ENCODE data around the gene FBXW8.
A peak's percentile ranks its signal among the peaks of the same experiment; 100 is the strongest.

FBXW8 gene

DNA sequence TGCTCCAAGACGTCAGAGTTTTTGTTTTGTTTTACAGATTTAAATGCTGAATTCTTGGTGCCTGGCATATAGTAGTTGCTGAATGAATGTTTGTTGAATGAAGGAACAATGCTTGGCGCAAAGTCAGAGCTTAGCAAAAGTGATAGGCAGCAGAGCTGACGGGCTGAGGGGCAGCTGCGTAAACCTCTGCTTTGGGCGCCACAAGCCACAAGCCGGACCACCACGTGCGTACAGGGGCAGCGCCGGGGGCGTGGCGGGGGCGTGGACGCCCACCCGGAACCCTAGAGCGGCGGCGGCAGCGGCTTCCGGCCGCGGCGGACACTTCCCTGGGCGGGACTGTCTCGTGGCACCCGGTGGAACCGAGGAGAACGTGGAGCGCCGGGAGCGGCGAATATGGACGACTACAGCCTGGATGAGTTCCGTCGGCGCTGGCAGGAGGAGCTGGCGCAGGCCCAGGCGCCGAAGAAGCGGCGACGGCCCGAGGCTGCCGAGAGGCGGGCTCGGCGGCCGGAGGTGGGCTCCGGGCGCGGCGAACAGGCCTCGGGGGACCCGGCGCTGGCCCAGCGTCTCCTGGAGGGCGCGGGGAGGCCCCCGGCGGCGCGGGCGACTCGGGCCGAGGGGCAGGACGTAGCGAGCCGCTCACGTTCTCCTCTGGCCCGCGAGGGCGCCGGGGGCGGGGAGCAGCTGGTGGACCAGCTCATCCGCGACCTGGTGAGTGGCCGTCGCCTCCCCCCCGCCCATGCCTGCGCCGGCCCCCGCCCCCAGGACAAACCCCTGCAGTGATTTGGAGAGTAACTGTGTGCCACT is at the start of gene FBXW8 (continued):
- TF ChIP-seq ZBTB17 (tag by site-specific recombination; IDR thresholded peaks at IDR 0.05) (0 out of 2 replicates have a peak, but pooled peaks have one; percentile 38), FEZF1 (tag by site-specific recombination; IDR thresholded peaks at IDR 0.05) (no peak), ZNF155 (tag by site-specific recombination; IDR thresholded peaks at IDR 0.05) (no peak), ZNF23 (tag by site-specific recombination; IDR thresholded peaks at IDR 0.05; ENCODE audit: borderline replicate concordance) (no peak), ZNF416 (tag by site-specific recombination; IDR thresholded peaks at IDR 0.05) (no peak), ZNF776 (tag by site-specific recombination; IDR thresholded peaks at IDR 0.05; ENCODE audit: borderline replicate concordance) (no peak), ZNF701 (tag by site-specific recombination; IDR thresholded peaks at IDR 0.05) (no peak), ZNF37A (tag by site-specific recombination; IDR thresholded peaks at IDR 0.05) (no peak), ZNF19 (tag by site-specific recombination; IDR thresholded peaks at IDR 0.05; ENCODE audit: low read depth) (no peak), ZNF830 (tag by site-specific recombination; IDR thresholded peaks at IDR 0.05; ENCODE audit: low read depth) (no peak), ZNF214 (tag by site-specific recombination; IDR thresholded peaks at IDR 0.05; ENCODE audit: borderline replicate concordance) (no peak), ZBTB11 (tag by site-specific recombination; conservative IDR thresholded peaks at IDR 0.05; ENCODE audit: low read depth) (peak; percentile 98), ZNF266 (tag by site-specific recombination; IDR thresholded peaks at IDR 0.05; ENCODE audit: low read depth) (no peak), ZNF311 (tag by site-specific recombination; IDR thresholded peaks at IDR 0.05; ENCODE audit: borderline replicate concordance) (no peak), ZSCAN4 (tag by site-specific recombination; IDR thresholded peaks at IDR 0.05) (no peak), KLF10 (tag by site-specific recombination; IDR thresholded peaks at IDR 0.05) (peak; percentile 100), HIC1 (tag by site-specific recombination; IDR thresholded peaks at IDR 0.05) (peak; percentile 65; the same call in 1 of the 2 replicates)
- TF ChIP-seq, protein P1, sequence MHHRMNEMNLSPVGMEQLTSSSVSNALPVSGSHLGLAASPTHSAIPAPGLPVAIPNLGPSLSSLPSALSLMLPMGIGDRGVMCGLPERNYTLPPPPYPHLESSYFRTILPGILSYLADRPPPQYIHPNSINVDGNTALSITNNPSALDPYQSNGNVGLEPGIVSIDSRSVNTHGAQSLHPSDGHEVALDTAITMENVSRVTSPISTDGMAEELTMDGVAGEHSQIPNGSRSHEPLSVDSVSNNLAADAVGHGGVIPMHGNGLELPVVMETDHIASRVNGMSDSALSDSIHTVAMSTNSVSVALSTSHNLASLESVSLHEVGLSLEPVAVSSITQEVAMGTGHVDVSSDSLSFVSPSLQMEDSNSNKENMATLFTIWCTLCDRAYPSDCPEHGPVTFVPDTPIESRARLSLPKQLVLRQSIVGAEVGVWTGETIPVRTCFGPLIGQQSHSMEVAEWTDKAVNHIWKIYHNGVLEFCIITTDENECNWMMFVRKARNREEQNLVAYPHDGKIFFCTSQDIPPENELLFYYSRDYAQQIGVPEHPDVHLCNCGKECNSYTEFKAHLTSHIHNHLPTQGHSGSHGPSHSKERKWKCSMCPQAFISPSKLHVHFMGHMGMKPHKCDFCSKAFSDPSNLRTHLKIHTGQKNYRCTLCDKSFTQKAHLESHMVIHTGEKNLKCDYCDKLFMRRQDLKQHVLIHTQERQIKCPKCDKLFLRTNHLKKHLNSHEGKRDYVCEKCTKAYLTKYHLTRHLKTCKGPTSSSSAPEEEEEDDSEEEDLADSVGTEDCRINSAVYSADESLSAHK (tag by site-specific recombination; IDR thresholded peaks at IDR 0.05): no peak; the same call in 1 of the 2 replicates
- TF ChIP-seq, protein P2, sequence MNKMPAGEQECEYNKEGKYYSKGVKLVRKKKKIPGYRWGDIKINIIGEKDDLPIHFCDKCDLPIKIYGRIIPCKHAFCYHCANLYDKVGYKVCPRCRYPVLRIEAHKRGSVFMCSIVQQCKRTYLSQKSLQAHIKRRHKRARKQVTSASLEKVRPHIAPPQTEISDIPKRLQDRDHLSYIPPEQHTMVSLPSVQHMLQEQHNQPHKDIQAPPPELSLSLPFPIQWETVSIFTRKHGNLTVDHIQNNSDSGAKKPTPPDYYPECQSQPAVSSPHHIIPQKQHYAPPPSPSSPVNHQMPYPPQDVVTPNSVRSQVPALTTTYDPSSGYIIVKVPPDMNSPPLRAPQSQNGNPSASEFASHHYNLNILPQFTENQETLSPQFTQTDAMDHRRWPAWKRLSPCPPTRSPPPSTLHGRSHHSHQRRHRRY (tag by site-specific recombination; IDR thresholded peaks at IDR 0.05): no peak
- TF ChIP-seq, protein P3, sequence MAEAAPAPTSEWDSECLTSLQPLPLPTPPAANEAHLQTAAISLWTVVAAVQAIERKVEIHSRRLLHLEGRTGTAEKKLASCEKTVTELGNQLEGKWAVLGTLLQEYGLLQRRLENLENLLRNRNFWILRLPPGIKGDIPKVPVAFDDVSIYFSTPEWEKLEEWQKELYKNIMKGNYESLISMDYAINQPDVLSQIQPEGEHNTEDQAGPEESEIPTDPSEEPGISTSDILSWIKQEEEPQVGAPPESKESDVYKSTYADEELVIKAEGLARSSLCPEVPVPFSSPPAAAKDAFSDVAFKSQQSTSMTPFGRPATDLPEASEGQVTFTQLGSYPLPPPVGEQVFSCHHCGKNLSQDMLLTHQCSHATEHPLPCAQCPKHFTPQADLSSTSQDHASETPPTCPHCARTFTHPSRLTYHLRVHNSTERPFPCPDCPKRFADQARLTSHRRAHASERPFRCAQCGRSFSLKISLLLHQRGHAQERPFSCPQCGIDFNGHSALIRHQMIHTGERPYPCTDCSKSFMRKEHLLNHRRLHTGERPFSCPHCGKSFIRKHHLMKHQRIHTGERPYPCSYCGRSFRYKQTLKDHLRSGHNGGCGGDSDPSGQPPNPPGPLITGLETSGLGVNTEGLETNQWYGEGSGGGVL (tag by site-specific recombination; IDR thresholded peaks at IDR 0.05): no peak
- TF ChIP-seq, protein P4, sequence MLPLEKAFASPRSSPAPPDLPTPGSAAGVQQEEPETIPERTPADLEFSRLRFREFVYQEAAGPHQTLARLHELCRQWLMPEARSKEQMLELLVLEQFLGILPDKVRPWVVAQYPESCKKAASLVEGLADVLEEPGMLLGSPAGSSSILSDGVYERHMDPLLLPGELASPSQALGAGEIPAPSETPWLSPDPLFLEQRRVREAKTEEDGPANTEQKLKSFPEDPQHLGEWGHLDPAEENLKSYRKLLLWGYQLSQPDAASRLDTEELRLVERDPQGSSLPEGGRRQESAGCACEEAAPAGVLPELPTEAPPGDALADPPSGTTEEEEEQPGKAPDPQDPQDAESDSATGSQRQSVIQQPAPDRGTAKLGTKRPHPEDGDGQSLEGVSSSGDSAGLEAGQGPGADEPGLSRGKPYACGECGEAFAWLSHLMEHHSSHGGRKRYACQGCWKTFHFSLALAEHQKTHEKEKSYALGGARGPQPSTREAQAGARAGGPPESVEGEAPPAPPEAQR (tag by site-specific recombination; IDR thresholded peaks at IDR 0.05): no peak
- TF ChIP-seq, protein P5, sequence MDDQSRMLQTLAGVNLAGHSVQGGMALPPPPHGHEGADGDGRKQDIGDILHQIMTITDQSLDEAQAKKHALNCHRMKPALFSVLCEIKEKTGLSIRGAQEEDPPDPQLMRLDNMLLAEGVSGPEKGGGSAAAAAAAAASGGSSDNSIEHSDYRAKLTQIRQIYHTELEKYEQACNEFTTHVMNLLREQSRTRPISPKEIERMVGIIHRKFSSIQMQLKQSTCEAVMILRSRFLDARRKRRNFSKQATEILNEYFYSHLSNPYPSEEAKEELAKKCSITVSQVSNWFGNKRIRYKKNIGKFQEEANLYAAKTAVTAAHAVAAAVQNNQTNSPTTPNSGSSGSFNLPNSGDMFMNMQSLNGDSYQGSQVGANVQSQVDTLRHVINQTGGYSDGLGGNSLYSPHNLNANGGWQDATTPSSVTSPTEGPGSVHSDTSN (CRISPR knock-in tag; IDR thresholded peaks at IDR 0.05): peak; percentile 48; the same call in 1 of the 2 replicates
